Karpas-422 (cell line): Measurements from ENCODE around the gene ETV6. TPM values are rescaled to one million over a fixed set of nuclear protein-coding genes. Genes with fewer than 3 reads are reported as not detected.

Experiments
- DNase-seq: peaks from one replicate; pipeline ENCODE4 v3.0.0-alpha.2; 2015
- H2AFZ ChIP-seq: fragments of 200-600 bp; sonication (generic); 2 replicates; pipeline ENCODE4 v1.6.1; 2014; ENCODE audit warnings: antibody characterized with exemption, low read length, mixed read lengths
- H3K27ac ChIP-seq: fragments of 200-600 bp; sonication (generic); 2 replicates; pipeline ENCODE4 v1.5.1; 2014; ENCODE audit warnings: mild to moderate bottlenecking, low read length, moderate library complexity
- H3K27me3 ChIP-seq: fragments of 200-600 bp; sonication (generic); 2 replicates; pipeline ENCODE4 v1.6.1; 2014; ENCODE audit warnings: low read length, mixed read lengths
- H3K36me3 ChIP-seq: fragments of 200-600 bp; sonication (generic); 2 replicates; pipeline ENCODE4 v1.6.1; 2014; ENCODE audit warnings: low read length, mixed read lengths; ENCODE audit not compliant: insufficient read depth
- H3K4me1 ChIP-seq: fragments of 200-600 bp; sonication (generic); 2 replicates; pipeline ENCODE4 v1.6.1; 2014; ENCODE audit warnings: mild to moderate bottlenecking, low read length, mixed read lengths
- H3K4me2 ChIP-seq: fragments of 200-600 bp; sonication (generic); 2 replicates; pipeline ENCODE4 v1.6.1; 2014; ENCODE audit warnings: low read length, low read depth, mild to moderate bottlenecking; ENCODE audit not compliant: poor library complexity, severe bottlenecking
- H3K4me3 ChIP-seq: fragments of 200-600 bp; sonication (generic); 2 replicates; pipeline ENCODE4 v1.5.1; 2014; ENCODE audit warnings: mild to moderate bottlenecking, antibody characterized with exemption, low read length, mixed read lengths
- H3K79me2 ChIP-seq: fragments of 200-600 bp; sonication (generic); 2 replicates; pipeline ENCODE4 v1.6.1; 2014; ENCODE audit warnings: mild to moderate bottlenecking, low read length, mixed read lengths
- H3K9ac ChIP-seq: fragments of 200-600 bp; sonication (generic); 2 replicates; pipeline ENCODE4 v1.6.0; 2014; ENCODE audit warnings: low read length
- H3K9me2 ChIP-seq: fragments of 200-600 bp; sonication (generic), shearing (Covaris generic); replicated peaks from 2 replicates; pipeline ENCODE4 v1.6.0; 2014; ENCODE audit warnings: mild to moderate bottlenecking, low read length, moderate library complexity; ENCODE audit not compliant: insufficient read depth
- H3K9me3 ChIP-seq: fragments of 300-700, 200-600 bp; sonication (generic); 2 replicates; pipeline ENCODE4 v1.6.1; 2014; ENCODE audit warnings: low read length, mixed read lengths
- H4K20me1 ChIP-seq: fragments of 200-600 bp; sonication (generic); 2 replicates; pipeline ENCODE4 v1.6.1; 2014; ENCODE audit warnings: mild to moderate bottlenecking, antibody characterized with exemption, low read length, low read depth; ENCODE audit not compliant: insufficient read depth
- total RNA-seq: library from RNA; depleted of rRNA; stranded (reverse); fragments of >200 nt; shearing (Covaris generic); gene quantifications from 2 replicates; pipeline ENCODE4 v1.2.3, GENCODE V29; 2014; ENCODE audit warnings: low replicate concordance

The ETV6 gene
- total RNA-seq, 1 experiment from 2014 or later: 1.0 TPM

GRCh38 chr12:11941606-11942337 is 292.3 kb downstream of the ETV6 start:
- Histone ChIP-seq H3K79me2 (no peaks in the 10 kb centered on the region), H3K9me3 (no peaks in the 10 kb centered on the region), H3K9ac (no peak overlapping the region), H4K20me1 (no peaks in the 10 kb centered on the region), H3K4me3 (no peak overlapping the region), H3K27me3 (no peaks in the 10 kb centered on the region), H2AFZ (no peak overlapping the region), H3K27ac (no peak overlapping the region), H3K9me2 (no peaks in the 10 kb centered on the region), H3K36me3 (no peaks in the 10 kb centered on the region), H3K4me2 (no peak overlapping the region), H3K4me1 (no peaks in the 10 kb centered on the region)
- no peak for DNase-seq

GRCh38 chr12:11943919-11944700 is 294.6 kb downstream of the ETV6 start:
- Histone ChIP-seq H2AFZ (no peak overlapping the region), H4K20me1 (no peaks in the 10 kb centered on the region), H3K9ac (no peak overlapping the region), H3K9me2 (no peaks in the 10 kb centered on the region), H3K27me3 (no peaks in the 10 kb centered on the region), H3K36me3 (no peaks in the 10 kb centered on the region), H3K4me1 (no peaks in the 10 kb centered on the region), H3K9me3 (no peaks in the 10 kb centered on the region), H3K4me3 (no peak overlapping the region), H3K79me2 (no peaks in the 10 kb centered on the region), H3K4me2 (no peak overlapping the region), H3K27ac (no peak overlapping the region)
- DNase-seq: no peak
